Stimulated activated CD8-positive, alpha-beta memory T cell treated with anti-CD3 and anti-CD28 coated beads, Interleukin-15, amount 100 ng/mL, for 48 hours (primary cell): ENCODE results near the gene SVOP.

ENCODE experiments used
- DNase-seq, 2 donors: peaks; one replicate each; pipeline ENCODE4 v3.0.0-alpha.2; 2020; ENCODE audit warnings: low read depth in 2 of 2

Gene SVOP

GRCh38 chr12:108935159-108935763 is 85.6 kb downstream of the SVOP start:
- DNase-seq = no peak

DNA sequence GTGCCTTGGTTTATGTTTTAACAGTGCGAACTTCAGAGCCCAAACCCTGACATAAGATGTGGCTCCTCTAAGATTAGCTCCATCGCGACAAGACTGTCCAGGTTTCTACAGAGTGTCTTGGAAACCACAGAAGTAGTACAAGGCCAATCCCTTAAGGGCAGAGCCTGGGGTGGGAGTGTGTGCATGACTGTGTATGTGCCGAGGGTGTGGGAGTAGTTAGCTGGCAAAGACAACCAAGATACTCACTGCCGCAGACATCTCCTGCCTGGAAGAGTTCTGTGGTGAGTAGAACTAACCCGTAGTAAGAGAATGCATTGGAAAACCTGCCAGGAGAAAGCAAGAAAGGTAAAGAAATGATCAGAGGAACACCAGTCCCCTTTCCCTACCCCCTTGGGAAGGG is 86.9 kb downstream of the SVOP start:
- no peak for DNase-seq

DNA sequence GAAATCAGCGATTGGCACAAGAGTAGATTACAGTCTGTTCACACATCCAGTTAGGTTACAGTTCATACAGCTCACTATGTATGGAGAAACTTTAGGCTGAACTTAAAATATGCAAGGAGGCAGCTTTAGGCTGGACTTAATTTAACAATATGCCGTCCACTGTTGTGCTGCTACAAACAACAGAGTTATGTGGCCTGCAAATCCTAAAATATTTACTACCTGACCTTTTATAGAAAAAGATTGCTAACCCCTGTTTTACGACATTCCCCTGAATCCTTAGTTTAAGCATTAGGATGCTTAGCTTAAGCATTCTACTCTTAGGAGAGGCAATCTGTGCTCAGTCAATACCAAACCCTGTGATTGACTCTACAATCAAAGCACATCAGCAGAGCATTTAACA is 90.1 kb downstream of the SVOP start:
- no peak for DNase-seq

GRCh38 chr12:108930155-108930554 is 90.7 kb downstream of the SVOP start:
- DNase-seq = no peak

- no peak for DNase-seq
These were observed 92.2 kb downstream of the SVOP start for GRCh38 chr12:108928695-108929094.

GRCh38 chr12:108922918-108923317 is 98.0 kb downstream of the SVOP start:
- DNase-seq = no peak

DNA sequence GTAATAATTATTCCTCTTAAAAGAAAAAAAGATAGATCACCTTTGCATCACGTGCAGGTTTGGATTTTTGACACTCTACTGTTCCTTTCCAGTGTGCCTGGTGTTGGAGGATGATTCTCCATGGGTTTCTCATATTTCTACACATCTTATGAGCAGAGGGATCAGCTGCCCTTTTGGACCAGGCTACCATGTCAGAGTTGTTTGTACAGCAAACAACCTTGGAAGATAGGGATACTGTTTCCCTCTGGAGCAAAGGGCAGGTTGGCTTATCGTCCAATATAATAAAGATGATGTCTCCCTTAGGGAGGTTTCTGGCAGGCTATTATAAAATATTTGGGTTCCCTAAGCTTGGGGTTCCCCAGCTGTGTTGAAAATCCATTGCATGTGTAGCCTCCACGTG is 98.9 kb downstream of the SVOP start:
- DNase-seq = no peak

DNA sequence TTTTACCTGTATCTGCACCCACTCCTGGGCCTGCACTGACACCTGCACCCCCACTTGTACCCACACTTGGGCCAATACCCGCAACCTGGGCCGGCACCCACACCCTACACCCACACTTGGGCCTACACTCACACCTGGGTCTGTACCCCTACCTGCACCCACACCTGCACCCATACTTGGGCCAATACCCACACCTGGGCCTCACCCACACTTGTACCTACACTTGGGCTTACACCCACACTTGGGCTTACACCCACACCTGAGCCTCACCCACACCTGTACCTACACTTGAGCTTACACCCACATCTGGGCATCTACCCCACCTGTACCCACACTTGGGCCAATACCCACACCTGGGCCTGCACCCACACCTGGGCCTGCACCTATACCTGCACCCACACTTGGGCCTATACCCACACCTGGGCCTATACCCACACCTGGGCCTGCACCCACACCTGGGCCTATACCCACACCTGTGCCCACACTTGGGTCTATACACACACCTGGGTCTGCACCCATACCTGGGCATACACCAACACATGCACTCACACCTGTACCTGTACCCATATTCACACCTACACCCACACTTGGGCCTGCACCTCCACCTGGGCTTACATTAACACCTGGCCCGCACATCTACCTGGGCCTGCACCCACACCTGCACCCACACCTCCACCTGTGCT is 101.8 kb downstream of the SVOP start:
- DNase-seq = no peak

DNA sequence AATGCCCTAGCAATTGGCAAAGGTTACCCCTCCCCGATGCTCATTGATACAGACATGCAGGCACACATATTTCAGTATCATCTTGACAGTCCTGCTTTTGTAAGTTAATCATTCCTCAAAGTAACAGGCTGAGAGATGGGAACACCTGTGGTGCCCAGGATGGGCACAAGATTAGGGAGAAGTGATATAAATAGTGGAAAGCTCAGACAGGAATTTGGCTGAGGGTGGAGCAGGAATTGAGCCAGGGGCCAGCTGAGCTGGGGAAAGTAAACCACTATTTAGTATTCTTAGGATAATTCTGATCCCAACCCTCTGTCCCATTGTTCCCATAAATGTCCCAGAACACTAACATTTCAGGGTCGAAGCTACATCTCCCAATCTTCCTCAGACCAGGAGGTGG is 102.7 kb downstream of the SVOP start:
- DNase-seq = no peak

DNA sequence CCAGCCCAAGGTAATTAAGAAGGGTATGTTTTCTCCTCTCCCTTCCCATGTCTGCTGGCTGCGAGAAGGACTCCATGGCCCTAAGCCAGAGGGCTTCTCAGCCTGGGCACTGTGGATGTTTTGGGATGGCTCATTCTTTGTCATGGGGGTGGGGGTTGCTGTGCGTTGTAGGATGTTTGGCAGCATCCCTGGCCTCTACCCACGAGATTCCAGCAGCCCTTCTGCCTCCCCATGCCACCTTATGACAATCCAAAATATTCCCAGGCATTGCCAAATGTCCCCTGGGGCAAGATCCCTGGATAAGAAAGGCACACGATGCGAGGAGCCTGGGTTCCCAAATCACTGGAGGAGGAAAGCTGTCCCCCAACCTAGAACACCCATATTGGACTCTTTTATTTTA is 104.5 kb downstream of the SVOP start:
- no peak for DNase-seq

DNA sequence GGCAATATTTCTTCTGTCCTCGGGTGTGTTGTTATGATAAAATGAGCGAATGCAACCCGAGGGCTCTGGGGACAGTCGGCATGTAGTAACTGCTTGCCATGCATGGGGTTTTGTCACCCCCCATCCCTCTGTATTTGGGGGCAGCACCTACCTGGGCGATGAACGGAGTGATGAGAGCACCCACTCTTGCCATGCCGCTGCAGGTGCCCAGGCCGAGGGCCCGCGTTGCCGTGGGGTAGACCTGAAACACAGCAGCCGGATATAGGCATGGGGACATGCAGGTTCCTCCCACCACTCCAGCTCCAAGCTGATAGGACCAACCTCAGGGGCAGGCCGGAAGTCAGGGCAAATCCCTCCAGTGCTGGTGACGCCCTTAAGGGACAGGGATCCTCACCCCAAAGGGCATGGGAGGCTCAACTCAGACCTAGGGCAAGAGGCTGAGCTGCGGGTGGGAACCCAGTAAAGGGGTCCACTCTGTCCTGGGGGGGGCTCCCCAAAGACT is 105.2 kb downstream of the SVOP start:
- DNase-seq = no peak

GRCh38 chr12:108914121-108914531 is 106.7 kb downstream of the SVOP start:
- DNase-seq = no peak

DNA sequence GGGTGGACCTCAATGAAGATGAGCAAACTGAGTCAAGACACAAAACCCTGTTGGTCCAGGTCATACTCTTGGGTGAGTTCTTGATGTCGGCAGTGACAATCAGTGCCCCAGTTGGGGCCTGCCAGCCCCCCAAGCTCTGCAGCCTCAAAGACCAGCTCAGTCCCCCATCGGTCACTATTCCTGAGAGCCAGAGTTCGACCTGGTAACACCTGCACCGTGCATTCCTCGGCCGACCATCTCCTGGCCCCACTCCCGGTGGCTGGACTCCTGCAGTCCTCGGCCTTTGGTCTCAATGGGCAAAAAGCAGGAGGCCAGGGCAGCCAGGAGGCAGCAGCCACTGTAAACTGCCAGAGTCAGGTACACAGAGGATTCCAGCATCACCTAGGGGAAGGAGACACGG is 108.5 kb downstream of the SVOP start:
- no peak for DNase-seq

DNA sequence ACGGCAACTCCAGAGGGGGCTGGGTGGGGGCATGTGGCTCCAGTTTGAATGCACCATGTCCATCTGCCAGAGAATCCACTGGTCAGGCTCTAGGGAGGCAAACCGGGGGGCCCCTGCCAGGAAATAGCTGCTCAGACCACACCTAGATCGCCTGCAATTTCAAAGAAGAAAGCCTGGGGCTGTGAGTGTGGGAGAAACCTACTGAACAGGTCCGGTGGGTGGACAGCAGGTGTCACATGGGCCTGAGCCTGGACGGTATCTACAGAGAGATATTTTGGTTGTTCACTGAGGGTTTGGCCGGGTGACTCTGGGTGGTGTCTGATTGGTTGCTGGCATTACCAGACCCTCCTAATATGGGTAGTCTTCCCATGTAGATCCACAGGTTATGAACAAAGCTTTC is 109.0 kb downstream of the SVOP start:
- DNase-seq = no peak

DNA sequence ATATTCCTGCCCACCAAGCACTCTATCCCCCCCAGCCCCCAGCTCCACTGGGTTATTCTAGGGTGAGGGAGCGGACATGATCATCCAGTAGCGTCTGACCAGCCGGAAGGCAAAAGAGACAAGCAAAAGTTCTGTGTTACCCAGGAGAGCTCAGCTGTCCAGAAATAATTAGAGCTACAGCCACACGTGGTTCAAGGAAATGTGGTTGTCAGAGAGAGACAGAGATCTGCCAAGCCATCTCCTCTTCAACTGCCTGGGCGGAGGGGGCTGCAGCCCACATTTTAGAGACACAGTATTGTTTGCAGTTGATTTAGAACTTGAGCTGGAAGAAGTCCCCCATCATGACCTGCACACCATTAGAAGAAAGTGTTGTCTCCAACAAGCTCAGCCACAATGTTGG is 110.5 kb downstream of the SVOP start:
- no peak for DNase-seq

GRCh38 chr12:108907839-108908351 is 113.0 kb downstream of the SVOP start:
- DNase-seq = no peak

DNA sequence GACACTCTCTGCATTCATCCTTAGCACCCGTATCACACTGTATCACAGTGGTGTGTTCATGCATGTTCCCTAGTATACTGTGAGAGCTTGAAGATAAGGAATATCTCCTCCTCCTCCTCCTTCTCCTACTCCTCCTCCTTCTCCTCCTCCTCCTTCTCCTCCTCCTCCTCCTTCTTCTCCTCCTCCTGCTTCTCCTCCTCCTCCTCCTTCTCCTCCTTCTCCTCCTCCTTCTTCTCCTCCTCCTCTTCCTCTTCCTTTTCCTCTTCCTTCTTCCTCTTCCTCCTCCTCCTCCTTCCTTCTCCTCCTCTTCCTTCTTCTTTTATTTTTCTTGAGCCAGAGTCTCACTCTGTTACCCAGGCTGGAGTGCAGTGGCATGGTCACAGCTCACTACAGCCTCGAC is 113.9 kb downstream of the SVOP start:
- DNase-seq = no peak

GRCh38 chr12:108905725-108906124 is 115.1 kb downstream of the SVOP start:
- DNase-seq = no peak

- DNase-seq = no peak
These were observed 121.7 kb downstream of the SVOP start for GRCh38 chr12:108899145-108899544.

DNA sequence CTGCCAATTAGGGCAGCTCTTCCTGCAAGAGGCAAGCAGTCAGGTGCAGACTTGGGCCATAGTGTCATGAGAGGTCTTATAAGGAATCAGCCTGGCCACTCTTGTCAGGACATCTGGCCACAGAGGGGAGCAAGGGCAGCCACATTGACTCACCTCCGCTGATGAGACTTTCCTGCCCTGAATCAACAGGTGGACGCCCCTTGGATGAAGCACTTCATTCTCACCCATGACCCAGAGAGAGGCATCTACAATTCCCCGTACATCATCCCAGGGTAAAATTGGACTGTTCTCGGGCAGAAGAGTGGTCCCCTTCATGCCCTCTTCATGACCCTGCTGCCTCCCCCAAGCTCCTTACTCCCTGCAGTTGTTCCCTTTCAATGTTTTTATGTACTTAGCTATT is 124.1 kb downstream of the SVOP start:
- DNase-seq = no peak

- no peak for DNase-seq
These were observed 124.5 kb downstream of the SVOP start for GRCh38 chr12:108896336-108896735.

DNA sequence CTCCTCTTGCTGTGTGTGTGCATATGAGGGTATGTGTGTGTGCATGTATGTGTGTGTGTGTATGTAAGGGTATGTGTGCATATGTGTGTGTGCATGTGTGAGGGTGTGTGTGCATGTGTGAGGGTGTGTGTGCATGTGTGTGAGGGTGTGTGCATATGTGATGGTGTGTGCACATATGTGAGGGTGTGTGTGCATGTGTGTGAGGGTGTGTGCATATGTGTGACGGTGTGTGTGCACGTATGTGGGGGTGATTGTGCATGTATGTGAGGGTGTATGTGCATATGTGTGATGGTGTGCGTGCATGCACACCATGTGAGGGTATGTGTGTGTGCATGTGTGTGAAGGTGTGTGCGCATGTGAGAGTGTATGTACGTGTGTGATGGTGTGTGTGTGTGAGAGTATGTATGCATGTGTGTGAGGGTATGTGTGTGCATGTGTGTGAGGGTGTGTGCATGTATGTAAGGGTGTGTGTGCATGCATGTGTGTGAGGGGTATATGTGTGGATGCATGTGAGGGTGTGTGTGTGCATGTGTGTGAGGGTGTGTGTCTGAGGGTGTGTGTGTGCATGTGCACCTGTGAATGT is 125.6 kb downstream of the SVOP start:
- no peak for DNase-seq

GRCh38 chr12:108890208-108890607 is 130.7 kb downstream of the SVOP start:
- DNase-seq = no peak
